ENCODE measurements around the gene ADI1. TPM values are rescaled to one million over a fixed set of nuclear protein-coding genes. Genes with fewer than 3 reads are reported as not detected.
"Not testable (repeated sequence)": the region's sequence is repeated elsewhere in the genome, so short reads cannot be mapped to it uniquely, and the experiment has no call there.

Gene ADI1
- total RNA-seq, 4 donors from 2014 or later = 44.1 to 110 (median 78.1) TPM

DNA sequence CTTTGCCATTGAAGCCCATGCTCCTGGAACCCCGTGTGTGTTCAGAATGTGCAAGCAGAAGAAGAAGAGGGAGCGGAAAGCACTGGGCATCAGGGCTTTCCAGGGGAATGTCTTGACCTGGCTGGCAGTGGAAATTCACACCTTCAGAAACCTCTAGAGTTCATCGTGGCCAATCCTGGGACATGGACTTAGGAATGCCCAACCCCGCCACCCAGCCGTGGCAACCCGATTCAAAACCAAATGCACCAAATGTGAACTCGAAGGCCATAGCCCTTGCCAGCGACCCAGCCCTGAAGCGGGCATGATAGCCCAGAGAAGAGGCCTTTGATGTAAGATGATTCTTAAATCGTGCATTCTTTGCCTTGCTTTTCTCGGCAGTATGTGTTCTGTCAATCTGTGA lies 69.4 kb downstream of the ADI1 start:
- Histone ChIP-seq H3K9me3 (no peaks in the 10 kb centered on the region), H3K27ac (no peak overlapping the region), H3K36me3 (peaks cover 0 to 27% (median 6%) of the 10 kb centered on the region in 4 donors), H3K4me3 (no peak overlapping the region), H3K4me1 (no peaks in the 10 kb centered on the region), H3K27me3 (no peaks in the 10 kb centered on the region)
- TF ChIP-seq, protein P1, sequence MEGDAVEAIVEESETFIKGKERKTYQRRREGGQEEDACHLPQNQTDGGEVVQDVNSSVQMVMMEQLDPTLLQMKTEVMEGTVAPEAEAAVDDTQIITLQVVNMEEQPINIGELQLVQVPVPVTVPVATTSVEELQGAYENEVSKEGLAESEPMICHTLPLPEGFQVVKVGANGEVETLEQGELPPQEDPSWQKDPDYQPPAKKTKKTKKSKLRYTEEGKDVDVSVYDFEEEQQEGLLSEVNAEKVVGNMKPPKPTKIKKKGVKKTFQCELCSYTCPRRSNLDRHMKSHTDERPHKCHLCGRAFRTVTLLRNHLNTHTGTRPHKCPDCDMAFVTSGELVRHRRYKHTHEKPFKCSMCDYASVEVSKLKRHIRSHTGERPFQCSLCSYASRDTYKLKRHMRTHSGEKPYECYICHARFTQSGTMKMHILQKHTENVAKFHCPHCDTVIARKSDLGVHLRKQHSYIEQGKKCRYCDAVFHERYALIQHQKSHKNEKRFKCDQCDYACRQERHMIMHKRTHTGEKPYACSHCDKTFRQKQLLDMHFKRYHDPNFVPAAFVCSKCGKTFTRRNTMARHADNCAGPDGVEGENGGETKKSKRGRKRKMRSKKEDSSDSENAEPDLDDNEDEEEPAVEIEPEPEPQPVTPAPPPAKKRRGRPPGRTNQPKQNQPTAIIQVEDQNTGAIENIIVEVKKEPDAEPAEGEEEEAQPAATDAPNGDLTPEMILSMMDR (IDR thresholded peaks at IDR 0.05) = no peak
- TF ChIP-seq POLR2A (IDR thresholded peaks at IDR 0.05) (no peak), POLR2AphosphoS5 (IDR thresholded peaks at IDR 0.05) (no peak), EP300 (IDR thresholded peaks at IDR 0.05; ENCODE audit: low read depth) (no peak)
- in situ Hi-C loops (cut with MboI; ENCODE audit: low pct_ligation_motif_present in 1 of 4, low pct_unique_long_range_greater_than_20kb in 1 of 4, low sequenced_read_pairs in 3 of 4) (no loop called here), intact Hi-C loops (cut with DNase I; ENCODE audit: low total_unique reads) (no loop called here)
- no peak for DNase-seq
- 94 to 95% methylated on average over 8 to 11 of the region's 11 CpGs for WGBS, 2 donors (ENCODE audit: low coverage in 1 of 2)

DNA sequence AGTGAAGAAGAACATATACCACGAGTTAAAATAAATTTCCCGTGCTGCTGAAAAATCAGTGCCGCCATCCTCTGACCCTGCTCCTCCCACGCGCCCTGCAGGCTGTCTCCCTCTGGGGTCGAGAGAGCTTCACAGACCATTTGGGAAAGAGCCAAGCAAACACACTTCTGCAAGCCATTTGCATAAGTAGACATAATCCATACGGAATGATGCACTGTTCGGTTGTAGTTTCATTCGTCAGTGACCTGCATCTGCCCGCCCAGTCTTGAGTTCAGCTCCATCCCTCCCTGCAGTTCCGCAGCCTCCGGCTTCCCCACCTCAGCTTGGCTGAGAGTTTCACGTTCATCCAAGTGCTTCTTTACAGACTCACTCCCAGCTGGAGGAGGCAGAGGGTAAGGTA lies 70.2 kb downstream of the ADI1 start:
- Histone ChIP-seq H3K27ac (no peak overlapping the region), H3K4me1 (no peaks in the 10 kb centered on the region), H3K27me3 (no peaks in the 10 kb centered on the region), H3K36me3 (peaks cover 0 to 28% (median 8%) of the 10 kb centered on the region in 4 donors), H3K9me3 (no peaks in the 10 kb centered on the region), H3K4me3 (no peak overlapping the region)
- TF ChIP-seq, protein P1 (IDR thresholded peaks at IDR 0.05) = no peak
- no peak for TF ChIP-seq EP300 (IDR thresholded peaks at IDR 0.05; ENCODE audit: low read depth)
- no peak for TF ChIP-seq POLR2A (IDR thresholded peaks at IDR 0.05)
- TF ChIP-seq POLR2AphosphoS5 (IDR thresholded peaks at IDR 0.05) = no peak
- no peak for DNase-seq
- intact Hi-C loops (cut with DNase I; ENCODE audit: low total_unique reads) (no loop called here), in situ Hi-C loops (cut with MboI; ENCODE audit: low pct_ligation_motif_present in 1 of 4, low pct_unique_long_range_greater_than_20kb in 1 of 4, low sequenced_read_pairs in 3 of 4) (no loop called here)
- WGBS, 2 donors (ENCODE audit: low coverage in 1 of 2) = 83 to 88% methylated on average over 3 to 13 of the region's 13 CpGs

DNA sequence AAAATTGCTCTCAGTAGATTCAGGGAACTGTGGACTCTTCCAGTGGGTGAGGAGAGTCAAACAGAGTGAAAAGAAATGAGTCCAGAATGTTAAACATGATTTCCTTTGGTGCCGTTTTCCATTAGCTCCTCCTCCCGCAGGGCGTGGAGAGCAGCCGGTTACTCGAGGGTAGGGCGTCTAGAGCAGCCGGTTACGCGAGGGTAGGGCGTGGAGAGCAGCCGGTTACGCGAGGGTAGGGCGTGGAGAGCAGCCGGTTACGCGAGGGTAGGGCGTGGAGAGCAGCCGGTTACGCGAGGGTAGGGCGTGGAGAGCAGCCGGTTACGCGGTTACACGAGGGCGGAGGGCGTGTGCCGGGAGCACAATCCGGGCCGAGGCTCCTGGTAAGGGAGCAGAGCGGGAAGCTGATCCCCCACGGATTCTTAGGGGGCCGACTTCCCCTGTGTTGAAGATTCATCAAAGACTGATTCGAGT lies 70.9 kb downstream of the ADI1 start:
- H3K27me3 ChIP-seq; DNase-seq; in situ Hi-C loops (cut with MboI; ENCODE audit: low pct_ligation_motif_present in 1 of 4, low pct_unique_long_range_greater_than_20kb in 1 of 4, low sequenced_read_pairs in 3 of 4); H3K27ac ChIP-seq; H3K4me1 ChIP-seq; H3K9me3 ChIP-seq; intact Hi-C loops (cut with DNase I; ENCODE audit: low total_unique reads); H3K4me3 ChIP-seq: not testable (repeated sequence)
- peaks cover 0 to 31% (median 12%) of the 10 kb centered on the region in 4 donors for H3K36me3 ChIP-seq
- 77 to 80% methylated on average over 6 to 35 of the region's 35 CpGs for WGBS, 2 donors (ENCODE audit: low coverage in 1 of 2)

DNA sequence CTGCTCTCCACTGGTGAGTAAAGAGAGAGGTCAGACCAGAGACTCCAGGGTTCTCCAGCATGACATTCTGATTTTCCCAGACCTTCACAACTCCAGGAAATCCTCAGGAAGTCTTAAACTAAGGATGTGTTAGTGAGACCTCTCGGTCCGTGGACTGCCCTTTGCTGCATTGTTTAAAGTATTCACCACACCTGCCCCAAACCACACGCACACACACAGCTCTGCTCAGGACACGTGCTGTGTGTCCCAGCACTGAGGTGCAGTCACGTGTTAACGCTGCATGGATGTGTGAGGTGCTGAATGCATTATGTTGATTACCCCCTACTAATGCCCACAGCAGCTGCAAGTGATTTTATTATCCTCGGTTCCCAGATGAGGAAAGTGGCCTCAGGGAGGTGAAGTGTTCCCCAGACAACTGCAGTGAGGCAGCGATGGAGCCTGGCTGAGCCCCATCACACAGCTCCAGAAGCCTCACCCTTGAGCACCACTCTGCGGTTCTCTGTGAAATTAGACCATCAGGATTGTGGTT lies 71.5 kb downstream of the ADI1 start:
- in situ Hi-C loops (cut with MboI; ENCODE audit: low pct_ligation_motif_present in 1 of 4, low pct_unique_long_range_greater_than_20kb in 1 of 4, low sequenced_read_pairs in 3 of 4) (no loop called here), intact Hi-C loops (cut with DNase I; ENCODE audit: low total_unique reads) (no loop called here)
- Histone ChIP-seq H3K27ac (no peak overlapping the region), H3K27me3 (no peaks in the 10 kb centered on the region), H3K4me3 (no peak overlapping the region), H3K9me3 (no peaks in the 10 kb centered on the region), H3K36me3 (peaks cover 0 to 31% (median 12%) of the 10 kb centered on the region in 4 donors), H3K4me1 (no peaks in the 10 kb centered on the region)
- TF ChIP-seq, protein P1 (IDR thresholded peaks at IDR 0.05) = no peak
- TF ChIP-seq POLR2AphosphoS5 (IDR thresholded peaks at IDR 0.05) (no peak), EP300 (IDR thresholded peaks at IDR 0.05; ENCODE audit: low read depth) (no peak), POLR2A (IDR thresholded peaks at IDR 0.05) (no peak)
- DNase-seq = no peak
- WGBS, 2 donors (ENCODE audit: low coverage in 1 of 2) = 89% methylated on average over 9 of the region's 9 CpGs; no CpG with 5 or more reads in 1 of the 2 donors

Other genes with a start within 250 kb of the ADI1 start
- gene EIPR1, start 141.7 kb downstream of the ADI1 start, total RNA-seq = 10 to 100 TPM; 13.1 to 41.0 (median 27.4) TPM
- 100 to 1,000 TPM in 3 of 4 donors, 10 to 100 TPM in 1; 78.2 to 341 (median 183) TPM for gene TRAPPC12, start 139.8 kb downstream of the ADI1 start, total RNA-seq
- gene RNASEH1, start 38.8 kb upstream of the ADI1 start, total RNA-seq = 10 to 100 TPM in 2 of 4 donors, 1 to 10 TPM in 2; 7.4 to 12.4 (median 11.0) TPM
- 1,000 to 10,000 TPM; 1,279 to 3,433 (median 2,045) TPM for gene RPS7, start 55.7 kb upstream of the ADI1 start, total RNA-seq
- 1 to 10 TPM in 2 of 4 donors, not detected in 2; 1.6 to 2.0 TPM for gene COLEC11, start 75.6 kb upstream of the ADI1 start, total RNA-seq
- not detected for gene ALLC, start 138.7 kb upstream of the ADI1 start, total RNA-seq
- gene DCDC2C, start 184.0 kb upstream of the ADI1 start, total RNA-seq = not detected

All from transverse colon (tissue), 4 donors.